Adrenal gland (tissue), 12 donors: ENCODE measurements around the gene ANKK1. TPM values are rescaled to one million over a fixed set of nuclear protein-coding genes. Genes with fewer than 3 reads are reported as not detected.

ENCODE experiments used
- DNase-seq, 7 donors: peaks; one replicate each; pipeline ENCODE4 v3.0.0-alpha.2; 2019 to 2020
- H3K27ac ChIP-seq, 5 donors: fragments of 200-600 bp; sonication (generic) in 4 of 5; 1 replicate in 3 of 5; 2 replicates in 2 of 5; pipeline versions ENCODE4 v1.5.1 to v1.8.0; 2016 to 2020; ENCODE audit warnings: mild to moderate bottlenecking in 1 of 5
- H3K27me3 ChIP-seq: fragments of 200-600 bp; 2 replicates; pipeline ENCODE4 v1.8.0; 2021
- H3K36me3 ChIP-seq, 2 donors: fragments of 200-600 bp; replicated peaks in 1 of 2; 1 replicate in 1 of 2; 2 replicates in 1 of 2; pipeline versions ENCODE4 v1.5.1 to v1.8.0; 2018 to 2022
- H3K4me1 ChIP-seq, 2 donors: fragments of 200-600 bp; replicated peaks in 1 of 2; 1 replicate in 1 of 2; 2 replicates in 1 of 2; pipeline versions ENCODE4 v1.5.1 to v1.8.0; 2018 to 2021
- H3K4me3 ChIP-seq, 4 donors: fragments of 200-600 bp; sonication (generic) in 3 of 4; one replicate each; pipeline ENCODE4 v1.5.1; 2016 to 2018
- H3K9me3 ChIP-seq, 3 donors: fragments of 200-600 bp; sonication (generic) in 1 of 3; replicated peaks in 1 of 3; 1 replicate in 2 of 3; 2 replicates in 1 of 3; pipeline versions ENCODE4 v1.5.1 to v1.8.0; 2016 to 2021
- POLR2A ChIP-seq, 2 donors: fragments of 450-650 bp; IDR thresholded peaks; one replicate each; pipeline ENCODE4 v1.6.1; 2017; ENCODE audit warnings: antibody characterized with exemption in 2 of 2, mild to moderate bottlenecking in 2 of 2, moderate library complexity in 1 of 2
- WGBS, 4 donors: extraction: QIAGEN DNeasy Blood & Tissue Kit in 2 of 4; methylation state at CpG; one replicate each; pipeline versions ENCODE4 v1.1.5 to v1.1.7; 2013 to 2017; 5-methylcytosine and 5-hydroxymethylcytosine counted together
- intact Hi-C, 2 donors: fragments of 100-400 bp; cut with DNase I; formaldehyde crosslinking; loops; one replicate each; pipeline versions ENCODE4 v1.14.1 to v1.15.0; 2022 to 2023
- polyA plus RNA-seq, 3 donors: library from polyadenylated mRNA; stranded (reverse); fragments of 200-250 nt in 2 of 3; fragments of 350-450 nt in 1 of 3; fragmentation: Illumina TruSeq in 1 of 3; extraction: RNeasy Lipid Tissue Mini Kit (QIAGEN cat#74804) in 1 of 3; gene quantifications; one replicate each; pipeline ENCODE4 v1.2.3, GENCODE V29; 2013 to 2014
- total RNA-seq, 9 donors: library from RNA; depleted of rRNA in 4 of 9; stranded (reverse); fragments of >200 nt in 4 of 9; fragments of 120-200 nt in 1 of 9; fragmentation: NEBNext Ultra II Directional in 1 of 9; extraction: Animal tissue kit (Norgen Biotek cat#: 25700) in 1 of 9; gene quantifications; one replicate each; pipeline versions ENCODE4 v1.1.0 to v1.2.4, GENCODE V29; 2013 to 2023
- TF ChIP-seq, protein P1 (sequence below), 6 experiments: fragments of 450-650 bp in 4 of 6; fragments of 200-600 bp in 2 of 6; sonication (generic) in 1 of 6; IDR thresholded peaks; 1 replicate in 5 of 6; 2 replicates in 1 of 6; pipeline versions ENCODE4 v1.5.1 to v1.8.0; 2016 to 2021; ENCODE audit warnings: antibody characterized with exemption in 6 of 6, mild to moderate bottlenecking in 2 of 6, moderate library complexity in 1 of 6
- donor health status: healthy with polysubstance abuse.
- donor health status: Bipolar disorder and iron deficiency.
- donor health status: DM: yes; HTN: yes; CAD: no.
- donor health status: DM: no; HTN: no; CAD: no.
- donor health status: DM: no; HTN: no; CAD: no.
- donor health status: DM: yes; HTN: yes; CAD: no.

The ANKK1 gene
- total and polyA plus RNA-seq, 12 donors: 0.05 to 3.5 (median 0.18) TPM; not detected in 1

DNA sequence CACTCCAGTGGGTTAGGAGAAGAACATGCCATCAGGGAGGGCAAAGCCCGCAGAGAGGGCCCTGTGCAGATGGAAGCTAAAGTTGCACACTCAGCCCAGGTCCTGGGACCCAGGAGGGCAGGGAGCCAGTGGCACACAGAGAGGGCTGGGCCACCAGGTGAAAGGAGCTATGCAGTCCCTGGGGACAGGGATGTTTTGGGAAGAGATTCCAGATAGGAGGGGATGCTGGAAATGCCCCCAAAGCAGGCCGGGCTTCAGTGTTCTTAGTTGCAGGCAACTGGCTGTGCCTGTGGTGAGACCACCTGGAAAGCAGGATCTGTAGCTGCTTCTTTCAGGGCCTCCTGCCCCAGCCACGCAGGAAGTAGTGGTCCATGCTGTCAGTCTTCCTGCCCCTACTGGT is 19.6 kb downstream of the ANKK1 start:
- Histone ChIP-seq H3K36me3 (no peaks in the 10 kb centered on the region), H3K27me3 (no peaks in the 10 kb centered on the region), H3K4me1 (no peaks in the 10 kb centered on the region), H3K4me3 (no peak overlapping the region), H3K9me3 (no peaks in the 10 kb centered on the region), H3K27ac (no peak overlapping the region)
- no peak for DNase-seq
- TF ChIP-seq, protein P1, sequence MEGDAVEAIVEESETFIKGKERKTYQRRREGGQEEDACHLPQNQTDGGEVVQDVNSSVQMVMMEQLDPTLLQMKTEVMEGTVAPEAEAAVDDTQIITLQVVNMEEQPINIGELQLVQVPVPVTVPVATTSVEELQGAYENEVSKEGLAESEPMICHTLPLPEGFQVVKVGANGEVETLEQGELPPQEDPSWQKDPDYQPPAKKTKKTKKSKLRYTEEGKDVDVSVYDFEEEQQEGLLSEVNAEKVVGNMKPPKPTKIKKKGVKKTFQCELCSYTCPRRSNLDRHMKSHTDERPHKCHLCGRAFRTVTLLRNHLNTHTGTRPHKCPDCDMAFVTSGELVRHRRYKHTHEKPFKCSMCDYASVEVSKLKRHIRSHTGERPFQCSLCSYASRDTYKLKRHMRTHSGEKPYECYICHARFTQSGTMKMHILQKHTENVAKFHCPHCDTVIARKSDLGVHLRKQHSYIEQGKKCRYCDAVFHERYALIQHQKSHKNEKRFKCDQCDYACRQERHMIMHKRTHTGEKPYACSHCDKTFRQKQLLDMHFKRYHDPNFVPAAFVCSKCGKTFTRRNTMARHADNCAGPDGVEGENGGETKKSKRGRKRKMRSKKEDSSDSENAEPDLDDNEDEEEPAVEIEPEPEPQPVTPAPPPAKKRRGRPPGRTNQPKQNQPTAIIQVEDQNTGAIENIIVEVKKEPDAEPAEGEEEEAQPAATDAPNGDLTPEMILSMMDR (IDR thresholded peaks at IDR 0.05): no peak
- TF ChIP-seq POLR2A (IDR thresholded peaks at IDR 0.05): no peak
- intact Hi-C loops: no loop called here
- WGBS, 4 donors: 60 to 90% (median 75%) methylated on average over 2 to 3 of the region's 3 CpGs

DNA sequence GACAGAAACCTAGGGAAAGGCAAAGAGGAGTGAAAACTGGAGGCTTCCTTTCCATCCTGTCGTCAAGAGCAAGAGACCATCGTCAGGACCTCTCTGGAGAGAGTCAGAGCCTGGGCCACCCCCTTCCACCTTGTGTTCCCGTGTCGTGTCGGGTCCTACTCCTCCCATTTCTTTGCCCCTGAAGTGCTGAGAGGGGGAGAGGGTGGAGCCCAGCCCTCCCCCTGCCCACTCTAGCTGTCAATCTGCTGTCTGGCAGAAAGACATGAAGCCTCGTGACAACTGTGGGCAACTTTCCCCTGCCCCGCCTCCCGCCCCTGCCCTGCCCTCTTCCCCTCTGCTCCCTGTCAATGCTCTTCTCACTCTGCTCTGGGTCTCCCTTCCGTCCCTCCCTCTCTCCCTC is 20.6 kb downstream of the ANKK1 start:
- H3K4me3 ChIP-seq: no peak overlapping the region
- no peak overlapping the region for H3K27ac ChIP-seq
- WGBS, 4 donors: 65 to 75% (median 73%) methylated on average over 9 of the region's 9 CpGs
- TF ChIP-seq POLR2A (IDR thresholded peaks at IDR 0.05): no peak
- TF ChIP-seq, protein P1 (IDR thresholded peaks at IDR 0.05): no peak
- no peaks in the 10 kb centered on the region for H3K9me3 ChIP-seq
- no peaks in the 10 kb centered on the region for H3K36me3 ChIP-seq
- no peaks in the 10 kb centered on the region for H3K4me1 ChIP-seq
- DNase-seq: no peak
- intact Hi-C loops: no loop called here
- H3K27me3 ChIP-seq: no peaks in the 10 kb centered on the region

DNA sequence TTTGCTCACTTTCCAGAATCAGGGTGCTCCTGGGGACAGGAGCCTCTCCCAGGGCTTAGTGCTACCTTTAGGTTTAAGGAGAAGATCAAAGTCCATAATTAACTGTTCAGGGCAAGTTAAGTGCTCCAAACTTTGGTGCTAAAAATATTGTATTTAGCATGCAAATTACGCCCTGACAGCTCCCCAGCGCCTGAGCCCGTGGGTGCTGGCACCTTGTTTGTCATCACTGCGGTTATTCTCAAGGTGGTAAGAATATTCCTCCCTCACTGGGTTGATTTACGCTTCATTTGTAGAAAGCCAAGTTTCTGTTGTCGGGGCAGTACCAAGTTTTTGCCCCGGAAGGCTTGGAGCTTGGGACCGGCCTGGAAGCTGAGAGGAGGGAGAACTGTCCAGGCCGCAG is 21.3 kb downstream of the ANKK1 start:
- Histone ChIP-seq H3K9me3 (no peaks in the 10 kb centered on the region), H3K36me3 (no peaks in the 10 kb centered on the region), H3K27me3 (no peaks in the 10 kb centered on the region), H3K4me3 (no peak overlapping the region), H3K27ac (no peak overlapping the region), H3K4me1 (no peaks in the 10 kb centered on the region)
- TF ChIP-seq, protein P1 (IDR thresholded peaks at IDR 0.05): no peak
- no peak for TF ChIP-seq POLR2A (IDR thresholded peaks at IDR 0.05)
- no peak for DNase-seq
- intact Hi-C loops: no loop called here
- 83 to 96% (median 90%) methylated on average over 9 of the region's 9 CpGs for WGBS, 4 donors

DNA sequence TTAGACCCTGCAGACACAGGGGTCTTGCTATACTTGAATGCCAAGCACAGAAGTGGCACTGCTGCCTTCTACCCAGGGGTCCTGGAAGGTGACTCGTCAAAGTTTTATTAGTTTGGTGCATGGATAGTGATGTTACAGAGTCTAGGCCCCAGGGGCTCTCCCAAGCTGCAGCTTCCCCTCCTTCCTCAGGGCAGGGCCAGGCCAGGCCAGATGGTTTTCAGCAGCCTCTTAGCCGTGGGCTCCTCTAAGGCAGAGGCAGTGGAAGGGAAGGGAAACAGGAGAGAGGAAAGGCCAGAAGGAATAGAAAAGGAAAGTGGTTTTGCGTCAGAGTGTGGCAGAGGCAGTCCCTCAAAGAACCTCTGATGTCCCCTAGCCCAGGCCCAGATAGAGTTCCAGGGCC is 21.9 kb downstream of the ANKK1 start:
- no peak for DNase-seq
- H3K27ac ChIP-seq: no peak overlapping the region
- no peak overlapping the region for H3K4me3 ChIP-seq
- no peaks in the 10 kb centered on the region for H3K9me3 ChIP-seq
- H3K36me3 ChIP-seq: no peaks in the 10 kb centered on the region
- H3K4me1 ChIP-seq: no peaks in the 10 kb centered on the region
- intact Hi-C loops: no loop called here
- no peak for TF ChIP-seq POLR2A (IDR thresholded peaks at IDR 0.05)
- TF ChIP-seq, protein P1 (IDR thresholded peaks at IDR 0.05): no peak
- WGBS, 4 donors: 77 to 86% (median 82%) methylated on average over 3 of the region's 3 CpGs
- no peaks in the 10 kb centered on the region for H3K27me3 ChIP-seq
